GM23248 (cell line): ENCODE data around the gene HLA-A. TPM values are rescaled to one million over a fixed set of nuclear protein-coding genes. Genes with fewer than 3 reads are reported as not detected.

Source experiments
- DNase-seq: peaks from one replicate; pipeline ENCODE4 v3.0.0-alpha.2; 2015
- H2AFZ ChIP-seq: fragments of 200-600 bp; sonication (generic); 2 replicates; pipeline ENCODE4 v1.6.1; 2016; ENCODE audit warnings: antibody characterized with exemption
- H3F3A ChIP-seq: fragments of 200-600 bp; sonication (generic); 2 replicates; pipeline ENCODE4 v1.6.1; 2016; ENCODE audit warnings: mild to moderate bottlenecking, antibody characterized with exemption, mixed run types; ENCODE audit not compliant: insufficient read depth
- H3K27ac ChIP-seq: fragments of 200-600 bp; sonication (generic); 2 replicates; pipeline ENCODE4 v1.5.1; 2016; ENCODE audit warnings: mild to moderate bottlenecking
- H3K27me3 ChIP-seq: fragments of 200-600 bp; sonication (generic); replicated peaks from 2 replicates; pipeline ENCODE4 v1.6.1; 2016; ENCODE audit warnings: mild to moderate bottlenecking; ENCODE audit not compliant: insufficient read depth
- H3K36me3 ChIP-seq: fragments of 200-600 bp; sonication (generic); 2 replicates; pipeline ENCODE4 v1.6.1; 2016; ENCODE audit warnings: low read depth, mild to moderate bottlenecking
- H3K4me1 ChIP-seq: fragments of 200-600 bp; sonication (generic); 2 replicates; pipeline ENCODE4 v1.6.1; 2016; ENCODE audit warnings: mild to moderate bottlenecking; ENCODE audit not compliant: insufficient read depth
- H3K4me2 ChIP-seq: fragments of 200-600 bp; sonication (generic); one replicate; pipeline ENCODE4 v1.6.1; 2016; ENCODE audit warnings: mild to moderate bottlenecking; ENCODE audit not compliant: unreplicated experiment
- H3K4me3 ChIP-seq: fragments of 200-600 bp; sonication (generic); 2 replicates; pipeline ENCODE4 v1.5.1; 2016; ENCODE audit warnings: mild to moderate bottlenecking
- H3K79me2 ChIP-seq: fragments of 200-600 bp; sonication (generic); 2 replicates; pipeline ENCODE4 v1.6.1; 2016; ENCODE audit warnings: mild to moderate bottlenecking; ENCODE audit not compliant: insufficient read depth
- H3K9ac ChIP-seq: fragments of 200-600 bp; sonication (generic); 2 replicates; pipeline ENCODE4 v1.6.1; 2016; ENCODE audit warnings: mild to moderate bottlenecking
- H3K9me2 ChIP-seq: fragments of 200-600 bp; sonication (generic); 2 replicates; pipeline ENCODE4 v1.6.1; 2016; ENCODE audit warnings: mixed run types, mild to moderate bottlenecking, moderate library complexity; ENCODE audit not compliant: insufficient read depth
- H3K9me3 ChIP-seq: fragments of 200-600 bp; sonication (generic); one replicate; pipeline ENCODE4 v1.6.1; 2017; ENCODE audit warnings: low read depth
- H4K20me1 ChIP-seq: fragments of 200-600 bp; sonication (generic); 2 replicates; pipeline ENCODE4 v1.6.0; 2016; ENCODE audit not compliant: insufficient read depth
- EZH2 ChIP-seq: fragments of 200-600 bp; sonication (generic); IDR thresholded peaks from 2 replicates; pipeline ENCODE4 v1.6.1; 2018; ENCODE audit warnings: antibody characterized with exemption, mild to moderate bottlenecking; ENCODE audit not compliant: insufficient read depth, poor library complexity, severe bottlenecking
- EZH2phosphoT487 ChIP-seq: fragments of 200-600 bp; sonication (generic); IDR thresholded peaks from 2 replicates; pipeline ENCODE4 v1.6.1; 2018; ENCODE audit warnings: antibody characterized with exemption, moderate library complexity, mild to moderate bottlenecking, low read depth; ENCODE audit not compliant: insufficient read depth
- WGBS, 2 experiments: methylation state at CpG; one replicate each; pipeline ENCODE4 v1.1.6; 2015 to 2017; ENCODE audit warnings: low lambda C conversion rate in 2 of 2, low coverage in 1 of 2; ENCODE audit errors: missing lambda C conversion rate in 2 of 2; 5-methylcytosine and 5-hydroxymethylcytosine counted together
- in situ Hi-C: fragments of 300-500 bp; cut with MboI; formaldehyde crosslinking; loops from 2 replicates; pipeline ENCODE4 v1.15.0; 2020
- polyA plus RNA-seq: library from polyadenylated mRNA; unstranded; fragments of >200 nt; fragmentation: Nextera tagmentation; extraction: Ambion mirVana; gene quantifications from 2 replicates; pipeline ENCODE4 v1.2.1, GENCODE V29; 2016
- total RNA-seq: library from RNA; depleted of rRNA; stranded (reverse); fragments of >200 nt; shearing (Covaris generic); gene quantifications from 2 replicates; pipeline ENCODE4 v1.2.3, GENCODE V29; 2014

Gene HLA-A
- total and polyA plus RNA-seq, 2 experiments from 2014 or later: 508 to 634 TPM

GRCh38 chr6:29968905-29969304 lies 26.6 kb downstream of the HLA-A start:
- Histone ChIP-seq H4K20me1 (no peaks in the 10 kb centered on the region), H3K9me2 (no peaks in the 10 kb centered on the region), H3F3A (peaks cover 22% of the 10 kb centered on the region), H3K36me3 (no peaks in the 10 kb centered on the region), H3K4me3 (no peak overlapping the region), H3K9ac (no peak overlapping the region), H2AFZ (no peak overlapping the region), H3K27me3 (no peaks in the 10 kb centered on the region), H3K4me2 (no peak overlapping the region), H3K9me3 (no peaks in the 10 kb centered on the region), H3K4me1 (peaks cover 33% of the 10 kb centered on the region), H3K27ac (no peak overlapping the region), H3K79me2 (no peaks in the 10 kb centered on the region)
- no peak for DNase-seq
- in situ Hi-C loops: no loop called here
- WGBS, 2 experiments: 91% methylated on average over 2 of the region's 2 CpGs
- TF ChIP-seq EZH2phosphoT487: no peak
- no peak for TF ChIP-seq EZH2

GRCh38 chr6:29970711-29971110 lies 28.4 kb downstream of the HLA-A start:
- no peak for TF ChIP-seq EZH2phosphoT487
- H3K27me3 ChIP-seq: no peaks in the 10 kb centered on the region
- peaks cover 8% of the 10 kb centered on the region; the same call in 1 of the 2 replicates for H3F3A ChIP-seq
- H3K4me3 ChIP-seq: no peak overlapping the region
- peaks cover 19% of the 10 kb centered on the region for H3K4me1 ChIP-seq
- no peaks in the 10 kb centered on the region for H3K9me2 ChIP-seq
- H3K4me2 ChIP-seq: no peak overlapping the region
- no peak for DNase-seq
- H3K9me3 ChIP-seq: no peaks in the 10 kb centered on the region
- in situ Hi-C loops: no loop called here
- 59 to 67% methylated on average over 2 of the region's 2 CpGs for WGBS, 2 experiments
- H4K20me1 ChIP-seq: no peaks in the 10 kb centered on the region
- H2AFZ ChIP-seq: no peak overlapping the region
- H3K9ac ChIP-seq: no peak overlapping the region
- H3K79me2 ChIP-seq: no peaks in the 10 kb centered on the region
- no peak overlapping the region for H3K27ac ChIP-seq
- H3K36me3 ChIP-seq: no peaks in the 10 kb centered on the region

- H3K4me1 ChIP-seq: no peaks in the 10 kb centered on the region
- 76 to 80% methylated on average over 16 to 17 of the region's 17 CpGs for WGBS, 2 experiments
- no peak overlapping the region for H3K4me3 ChIP-seq
- in situ Hi-C loops: no loop called here
- no peak overlapping the region for H3K9ac ChIP-seq
- H2AFZ ChIP-seq: no peak overlapping the region
- no peaks in the 10 kb centered on the region for H3K79me2 ChIP-seq
- H3K27me3 ChIP-seq: no peaks in the 10 kb centered on the region
- no peaks in the 10 kb centered on the region; the same call in 1 of the 2 replicates for H3F3A ChIP-seq
- no peak overlapping the region for H3K4me2 ChIP-seq
- no peaks in the 10 kb centered on the region for H3K9me3 ChIP-seq
- no peaks in the 10 kb centered on the region for H4K20me1 ChIP-seq
- H3K27ac ChIP-seq: no peak overlapping the region
- no peaks in the 10 kb centered on the region for H3K9me2 ChIP-seq
- no peaks in the 10 kb centered on the region for H3K36me3 ChIP-seq
- DNase-seq: no peak
- TF ChIP-seq EZH2phosphoT487 (no peak), EZH2 (no peak)
Measured at GRCh38 chr6:29974901-29975560, 32.7 kb downstream of the HLA-A start.

- H3F3A ChIP-seq: no peaks in the 10 kb centered on the region; the same call in 1 of the 2 replicates
- H3K4me2 ChIP-seq: no peak overlapping the region
- DNase-seq: no peak
- H3K79me2 ChIP-seq: no peaks in the 10 kb centered on the region
- no peak overlapping the region for H3K27ac ChIP-seq
- H3K9me3 ChIP-seq: no peaks in the 10 kb centered on the region
- H3K9ac ChIP-seq: no peak overlapping the region
- H4K20me1 ChIP-seq: no peaks in the 10 kb centered on the region
- no peak for TF ChIP-seq EZH2
- no peaks in the 10 kb centered on the region for H3K4me1 ChIP-seq
- no peaks in the 10 kb centered on the region for H3K36me3 ChIP-seq
- H2AFZ ChIP-seq: no peak overlapping the region
- H3K9me2 ChIP-seq: no peaks in the 10 kb centered on the region
- no peak overlapping the region for H3K4me3 ChIP-seq
- H3K27me3 ChIP-seq: no peaks in the 10 kb centered on the region
- in situ Hi-C loops: no loop called here
- 65 to 69% methylated on average over 23 to 25 of the region's 25 CpGs for WGBS, 2 experiments
Measured at GRCh38 chr6:29975561-29975907, 33.2 kb downstream of the HLA-A start.

GRCh38 chr6:29976253-29976587 lies 33.9 kb downstream of the HLA-A start:
- H3K4me3 ChIP-seq: peak overlapping the region; percentile 75
- peak overlapping the region; percentile 86 for H3K9ac ChIP-seq
- peak overlapping the region; percentile 95 for H2AFZ ChIP-seq
- no peaks in the 10 kb centered on the region for H3K79me2 ChIP-seq
- no peaks in the 10 kb centered on the region; the same call in 1 of the 2 replicates for H3F3A ChIP-seq
- in situ Hi-C loops: no loop called here
- peak overlapping the region; percentile 53 for H3K4me2 ChIP-seq
- H3K9me2 ChIP-seq: no peaks in the 10 kb centered on the region
- DNase-seq: no peak
- H3K36me3 ChIP-seq: no peaks in the 10 kb centered on the region
- no peaks in the 10 kb centered on the region for H3K27me3 ChIP-seq
- 41 to 42% methylated on average over 8 of the region's 8 CpGs for WGBS, 2 experiments
- no peaks in the 10 kb centered on the region for H3K9me3 ChIP-seq
- H3K4me1 ChIP-seq: no peaks in the 10 kb centered on the region
- H3K27ac ChIP-seq: peak overlapping the region; percentile 83
- H4K20me1 ChIP-seq: no peaks in the 10 kb centered on the region
- TF ChIP-seq EZH2phosphoT487: no peak
- no peak for TF ChIP-seq EZH2
